Breast epithelium (tissue), 4 donors: ENCODE measurements around the gene PLOD1. TPM values are rescaled to one million over a fixed set of nuclear protein-coding genes. Genes with fewer than 3 reads are reported as not detected.

Experiments
- DNase-seq, 2 donors: peaks; one replicate each; pipeline ENCODE4 v3.0.0-alpha.2; 2019; ENCODE audit warnings: low spot score in 2 of 2
- H3K27ac ChIP-seq, 2 donors: fragments of 200-600 bp; sonication (generic) in 1 of 2; one replicate each; pipeline ENCODE4 v1.5.1; 2016 to 2019; ENCODE audit warnings: mild to moderate bottlenecking in 1 of 2
- H3K27me3 ChIP-seq, 2 donors: fragments of 200-600 bp; sonication (generic) in 1 of 2; one replicate each; pipeline versions ENCODE4 v1.5.1 to v1.6.0; 2017 to 2019; ENCODE audit warnings: control low read depth in 1 of 2, mild to moderate bottlenecking in 1 of 2
- H3K36me3 ChIP-seq: fragments of 200-600 bp; one replicate; pipeline ENCODE4 v1.5.1; 2019
- H3K4me1 ChIP-seq, 2 donors: fragments of 200-600 bp; sonication (generic); one replicate each; pipeline ENCODE4 v1.5.1; 2016 to 2019; ENCODE audit warnings: control low read depth in 1 of 2
- H3K4me3 ChIP-seq, 3 donors: fragments of 200-600 bp; sonication (generic); 1 replicate in 2 of 3; 2 replicates in 1 of 3; pipeline ENCODE4 v1.5.1; 2016 to 2019; ENCODE audit warnings: mild to moderate bottlenecking in 3 of 3, moderate library complexity in 2 of 3
- H3K9me3 ChIP-seq, 2 donors: fragments of 200-600 bp; sonication (generic) in 1 of 2; one replicate each; pipeline ENCODE4 v1.5.1; 2016 to 2019; ENCODE audit warnings: control low read depth in 1 of 2
- POLR2A ChIP-seq: fragments of 450-650 bp; IDR thresholded peaks from one replicate; pipeline ENCODE4 v1.6.1; 2016; ENCODE audit warnings: antibody characterized with exemption, mild to moderate bottlenecking, moderate library complexity
- POLR2AphosphoS5 ChIP-seq, 3 donors: sonication (generic); formaldehyde crosslinking; IDR thresholded peaks; one replicate each; pipeline ENCODE4 v1.6.1; 2017; ENCODE audit warnings: antibody characterized with exemption in 3 of 3
- intact Hi-C: fragments of 100-400 bp; cut with DNase I; formaldehyde crosslinking; loops from one replicate; pipeline ENCODE4 v1.15.1; 2023; ENCODE audit warnings: low total_unique reads
- total RNA-seq, 3 donors: library from RNA; depleted of rRNA; stranded (reverse); fragments of >200 nt; gene quantifications; one replicate each; pipeline ENCODE4 v1.1.0, GENCODE V29; 2016
- TF ChIP-seq, protein P1 (sequence below), 3 donors: fragments of 450-650 bp; IDR thresholded peaks; one replicate each; pipeline ENCODE4 v1.5.1; 2016 to 2017; ENCODE audit warnings: antibody characterized with exemption in 3 of 3, mild to moderate bottlenecking in 3 of 3, moderate library complexity in 3 of 3

The PLOD1 gene
- total RNA-seq, 3 donors from 2014 or later: 45.9 to 86.1 (median 57.5) TPM

DNA sequence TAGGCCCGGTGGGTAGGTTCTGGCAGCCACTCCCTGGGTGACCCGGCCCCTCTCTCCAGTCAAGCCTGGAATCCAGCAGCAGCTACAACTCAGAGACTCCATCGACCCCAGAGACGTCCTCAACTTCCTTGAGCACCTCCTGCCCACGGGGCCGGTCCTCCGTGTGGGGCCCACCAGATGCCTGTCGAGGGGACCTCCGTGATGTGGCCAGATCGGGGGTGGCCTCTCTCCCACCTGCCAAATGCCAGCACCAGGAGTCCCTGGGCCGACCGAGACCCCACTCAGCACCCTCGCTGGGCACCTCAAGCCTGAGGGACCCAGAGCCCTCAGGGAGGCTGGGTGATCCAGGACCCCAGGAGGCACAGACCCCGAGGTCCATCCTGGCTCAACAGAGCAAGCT, 87.5 kb downstream of the PLOD1 start:
- no peak for TF ChIP-seq POLR2A
- TF ChIP-seq POLR2AphosphoS5 (IDR thresholded peaks at IDR 0.05): no peak
- TF ChIP-seq, protein P1, sequence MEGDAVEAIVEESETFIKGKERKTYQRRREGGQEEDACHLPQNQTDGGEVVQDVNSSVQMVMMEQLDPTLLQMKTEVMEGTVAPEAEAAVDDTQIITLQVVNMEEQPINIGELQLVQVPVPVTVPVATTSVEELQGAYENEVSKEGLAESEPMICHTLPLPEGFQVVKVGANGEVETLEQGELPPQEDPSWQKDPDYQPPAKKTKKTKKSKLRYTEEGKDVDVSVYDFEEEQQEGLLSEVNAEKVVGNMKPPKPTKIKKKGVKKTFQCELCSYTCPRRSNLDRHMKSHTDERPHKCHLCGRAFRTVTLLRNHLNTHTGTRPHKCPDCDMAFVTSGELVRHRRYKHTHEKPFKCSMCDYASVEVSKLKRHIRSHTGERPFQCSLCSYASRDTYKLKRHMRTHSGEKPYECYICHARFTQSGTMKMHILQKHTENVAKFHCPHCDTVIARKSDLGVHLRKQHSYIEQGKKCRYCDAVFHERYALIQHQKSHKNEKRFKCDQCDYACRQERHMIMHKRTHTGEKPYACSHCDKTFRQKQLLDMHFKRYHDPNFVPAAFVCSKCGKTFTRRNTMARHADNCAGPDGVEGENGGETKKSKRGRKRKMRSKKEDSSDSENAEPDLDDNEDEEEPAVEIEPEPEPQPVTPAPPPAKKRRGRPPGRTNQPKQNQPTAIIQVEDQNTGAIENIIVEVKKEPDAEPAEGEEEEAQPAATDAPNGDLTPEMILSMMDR (IDR thresholded peaks at IDR 0.05): no peak
- Histone ChIP-seq H3K4me1 (no peaks in the 10 kb centered on the region), H3K36me3 (no peaks in the 10 kb centered on the region), H3K4me3 (no peak overlapping the region), H3K27ac (no peak overlapping the region), H3K9me3 (no peaks in the 10 kb centered on the region), H3K27me3 (no peaks in the 10 kb centered on the region)
- DNase-seq: no peak
- intact Hi-C loops: no loop called here

Other genes starting within 250 kb of the PLOD1 start
- gene DRAXIN, start 243.0 kb upstream of the PLOD1 start, total RNA-seq: under 1 TPM; under 0.01 to 0.15 (median under 0.01) TPM
- 10 to 100 TPM; 61.9 to 74.7 (median 66.4) TPM for gene AGTRAP, start 198.6 kb upstream of the PLOD1 start, total RNA-seq
- gene C1orf167, start 172.5 kb upstream of the PLOD1 start, total RNA-seq: 1 to 10 TPM in 1 of 3 donors, not detected in 2; 1.3 TPM
- gene MTHFR, start 128.8 kb upstream of the PLOD1 start, total RNA-seq: 10 to 100 TPM; 24.6 to 42.0 (median 30.0) TPM
- 10 to 100 TPM; 14.6 to 21.1 (median 16.7) TPM for gene CLCN6, start 128.5 kb upstream of the PLOD1 start, total RNA-seq
- under 1 TPM in 1 of 3 donors, not detected in 2; 0.66 TPM for gene NPPA, start 86.9 kb upstream of the PLOD1 start, total RNA-seq
- not detected for gene NPPB, start 75.8 kb upstream of the PLOD1 start, total RNA-seq
- gene KIAA2013, start 8.3 kb upstream of the PLOD1 start, total RNA-seq: 10 to 100 TPM; 40.3 to 62.7 (median 51.4) TPM
- 10 to 100 TPM; 51.4 to 64.9 (median 62.1) TPM for gene MFN2, start 45.7 kb downstream of the PLOD1 start, total RNA-seq
- gene MIIP, start 84.8 kb downstream of the PLOD1 start, total RNA-seq: 10 to 100 TPM; 29.0 to 34.4 (median 33.8) TPM
- gene TNFRSF8, start 128.6 kb downstream of the PLOD1 start, total RNA-seq: 1 to 10 TPM in 2 of 3 donors, under 1 TPM in 1; 0.88 to 2.3 (median 1.6) TPM
- 10 to 100 TPM; 25.0 to 48.8 (median 35.1) TPM for gene TNFRSF1B, start 232.3 kb downstream of the PLOD1 start, total RNA-seq